HepG2 (cell line): Measurements from ENCODE around the gene ENTPD1.
"Not testable (repeated sequence)": the region's sequence is repeated elsewhere in the genome, so short reads cannot be mapped to it uniquely, and the experiment has no call there.

Experiments
- ATF1 ChIP-seq: IDR thresholded peaks from 2 replicates; pipeline ENCODE4 v1.6.1; 2016; ENCODE audit warnings: mild to moderate bottlenecking, control low read depth
- ATF3 ChIP-seq: sonication (generic); formaldehyde crosslinking; IDR thresholded peaks from 2 replicates; pipeline ENCODE4 v1.4.0; 2020; ENCODE audit warnings: missing genetic modification reagents
- CTCF ChIP-seq: sonication (generic); formaldehyde crosslinking; IDR thresholded peaks from 2 replicates; pipeline ENCODE4 v1.5.0; 2020; ENCODE audit warnings: mild to moderate bottlenecking, missing genetic modification reagents, moderate library complexity
- POLR2AphosphoS5 ChIP-seq: IDR thresholded peaks from 2 replicates; pipeline ENCODE4 v1.6.1; 2012; ENCODE audit warnings: low read depth, low read length
- RNF219 ChIP-seq: sonication (generic); formaldehyde crosslinking; IDR thresholded peaks from 2 replicates; pipeline ENCODE4 v1.5.0; 2020; ENCODE audit warnings: mild to moderate bottlenecking, missing genetic modification reagents
- SRSF1 ChIP-seq: fragments of 200-400 bp; formaldehyde crosslinking; optimal IDR thresholded peaks from 2 replicates; pipeline ENCODE3; 2017; ENCODE audit warnings: mild to moderate bottlenecking, low read depth, low read length, moderate library complexity
- TCF7 ChIP-seq: sonication (generic); IDR thresholded peaks from 2 replicates; pipeline ENCODE4 v1.6.1; 2016; ENCODE audit warnings: antibody characterized with exemption, low read depth
- ZBTB7A ChIP-seq: sonication (generic); formaldehyde crosslinking; IDR thresholded peaks from 2 replicates; pipeline ENCODE4 v1.8.0; 2022; ENCODE audit warnings: mild to moderate bottlenecking, missing genetic modification reagents
- ZNF407 ChIP-seq: sonication (generic); formaldehyde crosslinking; IDR thresholded peaks from one replicate; pipeline ENCODE4 v1.5.1; 2020; ENCODE audit warnings: mild to moderate bottlenecking, missing genetic modification reagents; ENCODE audit errors: not compliant biosample characterization

GRCh38 chr10:95874783-95875182 lies 118.8 kb downstream of the ENTPD1 start:
- not testable (repeated sequence) for TF ChIP-seq ATF3 (CRISPR knock-in tag); SRSF1; POLR2AphosphoS5; CTCF; ATF1 (CRISPR knock-in tag); RNF219 (CRISPR knock-in tag); ZBTB7A (CRISPR knock-in tag); TCF7; ZNF407
